Fibroblast of skin of right biceps (primary cell): ENCODE results near the gene SYT1.
"Not testable (repeated sequence)": the region's sequence is repeated elsewhere in the genome, so short reads cannot be mapped to it uniquely, and the experiment has no call there.

ENCODE experiments used
- DNase-seq: peaks from one replicate; pipeline ENCODE4 v3.0.0-alpha.2; 2013

The SYT1 gene

GRCh38 chr12:79156846-79157463, 292.4 kb downstream of the SYT1 start:
- DNase-seq: no peak

- DNase-seq: no peak
These were observed 296.8 kb downstream of the SYT1 start for GRCh38 chr12:79161249-79161934.

GRCh38 chr12:79162147-79162772, 297.7 kb downstream of the SYT1 start:
- DNase-seq: no peak

GRCh38 chr12:79162948-79163347, 298.4 kb downstream of the SYT1 start:
- no peak for DNase-seq

- no peak for DNase-seq
These were observed 300.3 kb downstream of the SYT1 start for GRCh38 chr12:79164890-79165289.

- no peak for DNase-seq
These were observed 304.1 kb downstream of the SYT1 start for GRCh38 chr12:79168687-79169086.

- peak; percentile 53 for DNase-seq
These were observed 310.1 kb downstream of the SYT1 start for GRCh38 chr12:79174626-79175025.

GRCh38 chr12:79183003-79183402, 318.4 kb downstream of the SYT1 start:
- DNase-seq: peak; percentile 9

GRCh38 chr12:79183926-79184325, 319.4 kb downstream of the SYT1 start:
- DNase-seq: peak; percentile 6

GRCh38 chr12:79186506-79186905, 321.9 kb downstream of the SYT1 start:
- DNase-seq: no peak

GRCh38 chr12:79187032-79187431, 322.5 kb downstream of the SYT1 start:
- DNase-seq: no peak

GRCh38 chr12:79191391-79191790, 326.8 kb downstream of the SYT1 start:
- DNase-seq: no peak

- peak; percentile 18 for DNase-seq
These were observed 330.0 kb downstream of the SYT1 start for GRCh38 chr12:79194595-79194994.

- DNase-seq: no peak
These were observed 334.6 kb downstream of the SYT1 start for GRCh38 chr12:79199166-79199565.

GRCh38 chr12:79200176-79200575, 335.6 kb downstream of the SYT1 start:
- DNase-seq: no peak

- no peak for DNase-seq
These were observed 338.6 kb downstream of the SYT1 start for GRCh38 chr12:79203058-79203647.

- DNase-seq: peak; percentile 2
These were observed 342.3 kb downstream of the SYT1 start for GRCh38 chr12:79206871-79207270.

GRCh38 chr12:79210403-79210802, 345.8 kb downstream of the SYT1 start:
- not testable (repeated sequence) for DNase-seq

GRCh38 chr12:79217306-79217705, 352.7 kb downstream of the SYT1 start:
- no peak for DNase-seq

GRCh38 chr12:79223210-79223609, 358.6 kb downstream of the SYT1 start:
- DNase-seq: no peak

GRCh38 chr12:79223761-79224160, 359.2 kb downstream of the SYT1 start:
- no peak for DNase-seq

- no peak for DNase-seq
These were observed 362.5 kb downstream of the SYT1 start for GRCh38 chr12:79227091-79227490.

GRCh38 chr12:79227646-79228045, 363.1 kb downstream of the SYT1 start:
- DNase-seq: no peak

- no peak for DNase-seq
These were observed 368.8 kb downstream of the SYT1 start for GRCh38 chr12:79233341-79233781.
